GM10266 (cell line): ENCODE data around the gene AFMID.

Experiments
- DNase-seq: peaks from one replicate; pipeline ENCODE4 v3.0.0; 2012; ENCODE audit errors: extremely low spot score
- TF ChIP-seq, protein P1 (sequence below): IDR thresholded peaks from 2 replicates; pipeline ENCODE4 v1.5.1; 2012; ENCODE audit warnings: mild to moderate bottlenecking, low read depth; ENCODE audit not compliant: control insufficient read depth, insufficient read depth; ENCODE audit errors: missing control alignments

The AFMID gene

DNA sequence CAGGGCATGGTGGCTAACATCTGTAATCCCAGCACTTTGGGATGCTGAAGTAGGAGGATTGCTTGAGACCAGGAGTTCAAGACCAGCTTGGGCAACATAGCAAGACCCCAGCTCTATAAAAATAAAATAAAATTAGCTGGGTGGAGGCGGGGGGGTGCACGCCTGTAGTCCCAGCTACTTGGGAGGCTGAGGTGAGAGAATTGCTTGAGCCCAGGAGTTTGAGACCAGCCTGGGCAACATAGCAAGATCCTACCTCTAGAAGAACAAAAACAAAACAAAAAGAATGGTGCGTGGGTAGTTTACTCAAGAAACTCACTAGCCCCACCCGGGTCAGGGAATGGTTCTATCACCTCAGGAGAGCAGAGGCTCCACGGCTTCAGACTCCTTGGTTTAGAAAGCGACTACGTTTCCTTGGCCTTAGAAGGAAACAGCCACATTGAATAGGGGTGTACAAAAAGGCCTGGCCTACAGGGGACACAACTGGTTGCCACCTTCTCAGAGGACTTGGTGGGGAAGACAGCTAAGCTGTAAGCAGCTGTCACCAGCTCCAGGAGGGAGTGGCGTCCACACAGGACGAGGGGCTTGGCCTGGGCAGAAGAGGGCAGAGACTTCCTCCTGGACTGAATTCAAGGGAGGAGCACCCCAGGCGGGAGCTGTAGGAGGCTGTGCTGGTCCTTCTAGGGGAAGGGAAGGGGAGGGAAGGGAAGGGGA lies 1.0 kb upstream of the AFMID start:
- TF ChIP-seq, protein P1, sequence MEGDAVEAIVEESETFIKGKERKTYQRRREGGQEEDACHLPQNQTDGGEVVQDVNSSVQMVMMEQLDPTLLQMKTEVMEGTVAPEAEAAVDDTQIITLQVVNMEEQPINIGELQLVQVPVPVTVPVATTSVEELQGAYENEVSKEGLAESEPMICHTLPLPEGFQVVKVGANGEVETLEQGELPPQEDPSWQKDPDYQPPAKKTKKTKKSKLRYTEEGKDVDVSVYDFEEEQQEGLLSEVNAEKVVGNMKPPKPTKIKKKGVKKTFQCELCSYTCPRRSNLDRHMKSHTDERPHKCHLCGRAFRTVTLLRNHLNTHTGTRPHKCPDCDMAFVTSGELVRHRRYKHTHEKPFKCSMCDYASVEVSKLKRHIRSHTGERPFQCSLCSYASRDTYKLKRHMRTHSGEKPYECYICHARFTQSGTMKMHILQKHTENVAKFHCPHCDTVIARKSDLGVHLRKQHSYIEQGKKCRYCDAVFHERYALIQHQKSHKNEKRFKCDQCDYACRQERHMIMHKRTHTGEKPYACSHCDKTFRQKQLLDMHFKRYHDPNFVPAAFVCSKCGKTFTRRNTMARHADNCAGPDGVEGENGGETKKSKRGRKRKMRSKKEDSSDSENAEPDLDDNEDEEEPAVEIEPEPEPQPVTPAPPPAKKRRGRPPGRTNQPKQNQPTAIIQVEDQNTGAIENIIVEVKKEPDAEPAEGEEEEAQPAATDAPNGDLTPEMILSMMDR: no peak
- DNase-seq: no peak

DNA sequence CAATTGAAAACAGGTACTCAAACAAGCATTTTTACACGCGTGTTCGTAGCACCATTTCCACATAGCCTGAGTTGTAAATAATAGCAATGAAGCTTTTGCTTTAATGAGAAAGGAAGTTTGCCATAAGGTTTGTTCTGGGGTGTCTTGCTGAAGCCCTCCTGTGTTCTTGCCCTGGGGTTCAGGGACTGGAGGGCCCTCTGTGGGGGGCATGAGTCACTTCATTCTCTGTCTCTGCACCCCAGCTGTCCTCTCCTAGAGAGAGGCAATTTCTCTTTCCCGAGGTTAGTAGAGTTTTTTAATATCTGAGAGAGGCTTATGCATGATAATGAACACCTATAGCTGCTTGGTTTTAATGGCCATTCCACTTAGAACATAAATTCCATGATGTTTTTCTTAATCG lies 9.6 kb downstream of the AFMID start:
- TF ChIP-seq, protein P1: no peak
- no peak for DNase-seq

DNA sequence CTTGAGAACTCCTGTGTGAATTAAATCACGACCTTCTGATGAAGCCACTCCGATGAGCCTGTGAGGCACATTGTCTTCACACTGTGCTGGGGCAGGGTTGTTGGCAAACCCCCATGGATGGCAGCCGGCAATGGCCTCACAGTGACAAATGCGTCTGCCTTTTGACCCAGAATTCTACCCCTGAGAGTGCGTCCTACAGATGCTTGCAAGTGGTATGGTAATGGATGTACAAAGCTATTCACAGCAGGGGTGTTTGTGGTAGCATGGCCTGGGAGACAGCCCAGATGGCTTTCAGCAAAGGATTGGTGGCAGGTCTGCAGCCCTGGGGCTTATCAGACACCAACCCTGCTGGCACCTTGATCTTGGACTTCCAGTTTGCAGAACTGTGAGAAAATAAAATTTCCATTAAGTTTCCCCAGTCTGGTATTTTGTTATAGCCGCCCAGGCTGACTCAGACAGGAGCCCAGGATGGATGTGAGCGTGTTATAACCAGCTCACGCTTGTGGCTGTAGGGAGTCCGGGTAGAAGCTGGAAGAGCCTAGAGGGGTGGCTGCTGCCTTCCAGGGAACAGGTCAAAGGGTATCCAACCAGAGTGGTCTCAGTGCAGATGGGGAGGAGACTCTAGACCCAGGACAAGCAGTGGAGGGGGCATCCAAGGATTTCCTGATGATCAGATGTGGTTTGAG lies 10.1 kb downstream of the AFMID start:
- TF ChIP-seq, protein P1: no peak
- no peak for DNase-seq

DNA sequence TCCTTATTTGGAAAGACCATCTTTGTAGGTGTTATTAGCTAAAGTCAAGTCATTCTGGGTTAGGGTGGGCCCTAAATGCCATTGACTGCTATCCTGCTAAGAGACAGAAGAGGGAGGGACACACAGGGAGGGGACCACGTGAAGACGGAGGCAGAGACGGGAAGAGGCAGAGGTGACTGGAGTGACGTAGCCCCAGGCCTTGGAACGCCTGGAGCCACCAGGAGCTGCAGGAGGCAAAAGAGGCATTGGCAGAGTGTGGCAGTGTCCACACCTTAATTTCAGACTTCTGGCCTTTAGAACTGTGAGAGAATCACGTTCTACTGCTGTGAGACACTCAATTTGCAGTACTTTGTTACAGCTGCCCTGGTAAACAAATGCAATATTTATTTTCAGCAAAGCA lies 13.3 kb downstream of the AFMID start:
- TF ChIP-seq, protein P1: no peak
- no peak for DNase-seq

DNA sequence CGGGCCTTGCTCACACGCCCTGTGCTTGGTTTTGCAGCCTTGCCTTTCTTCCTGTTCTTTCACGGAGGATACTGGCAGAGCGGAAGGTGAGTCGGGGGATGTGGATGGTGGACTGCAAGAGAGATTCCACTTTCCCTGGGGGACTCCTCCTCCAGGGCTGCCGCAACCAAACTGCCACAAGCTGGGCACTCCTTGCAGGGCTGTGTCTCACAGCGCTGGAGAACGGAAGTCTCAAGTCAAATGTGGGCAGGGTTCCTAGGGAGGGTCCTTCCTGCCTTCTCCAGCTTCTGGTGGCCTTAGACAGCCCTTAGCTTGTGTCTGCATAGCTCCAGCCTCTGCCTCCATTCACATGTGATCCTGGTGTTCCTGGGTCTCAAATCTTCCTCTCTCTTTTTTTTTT lies 15.5 kb downstream of the AFMID start:
- DNase-seq: no peak
- TF ChIP-seq, protein P1: no peak

DNA sequence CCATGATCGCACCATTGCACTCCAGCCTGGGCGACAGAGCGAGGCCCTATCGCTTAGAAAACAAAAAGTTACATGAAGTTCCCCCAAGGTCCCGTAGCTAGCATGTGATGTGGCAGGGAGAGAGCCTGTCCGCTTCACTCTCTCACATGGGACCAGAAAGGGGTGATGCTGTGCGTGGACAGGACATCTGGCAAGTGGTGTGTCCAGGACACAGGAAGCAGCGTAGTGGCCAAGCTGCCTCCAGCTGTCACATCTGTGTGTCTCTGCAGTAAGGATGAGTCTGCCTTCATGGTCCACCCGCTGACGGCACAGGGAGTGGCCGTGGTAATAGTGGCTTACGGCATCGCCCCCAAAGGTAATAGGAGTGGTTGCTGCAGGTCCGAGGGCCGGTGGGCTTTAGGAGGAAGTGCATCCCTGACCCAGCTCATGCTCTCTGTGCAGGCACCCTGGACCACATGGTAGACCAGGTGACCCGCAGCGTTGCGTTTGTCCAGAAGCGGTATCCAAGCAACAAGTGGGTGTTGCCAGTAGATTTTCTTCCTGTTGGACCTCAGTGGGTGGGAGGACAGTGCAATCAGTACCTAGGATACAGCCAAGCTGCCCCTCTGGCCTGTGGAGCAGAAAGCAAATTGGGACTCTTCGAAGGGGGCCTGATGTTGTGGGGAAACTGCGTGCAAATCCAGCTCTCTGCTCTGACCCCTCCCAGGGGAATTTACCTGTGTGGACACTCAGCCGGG lies 17.4 kb downstream of the AFMID start:
- TF ChIP-seq, protein P1: no peak
- no peak for DNase-seq
